ENCODE results near the gene PLLP.

DNA sequence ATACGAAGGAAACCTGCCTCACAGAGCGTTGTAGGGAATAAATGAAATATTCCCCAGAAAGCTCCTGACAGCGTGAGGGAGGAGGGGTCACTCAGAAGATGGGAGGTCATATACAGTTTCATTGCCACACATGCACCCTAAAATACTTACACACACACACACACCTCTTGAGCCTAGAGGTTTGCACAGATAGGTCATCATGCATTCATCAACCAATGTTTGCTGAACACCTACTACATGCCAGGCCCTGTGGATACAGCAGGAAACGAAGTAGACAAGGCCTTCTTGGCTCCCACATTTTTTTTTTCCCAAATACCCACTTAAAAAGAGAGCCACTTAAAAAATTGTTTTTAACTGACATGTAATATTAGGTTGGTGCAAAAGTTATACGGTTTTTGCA, 907 bp upstream of the PLLP start:
- TF ChIP-seq, protein P1, sequence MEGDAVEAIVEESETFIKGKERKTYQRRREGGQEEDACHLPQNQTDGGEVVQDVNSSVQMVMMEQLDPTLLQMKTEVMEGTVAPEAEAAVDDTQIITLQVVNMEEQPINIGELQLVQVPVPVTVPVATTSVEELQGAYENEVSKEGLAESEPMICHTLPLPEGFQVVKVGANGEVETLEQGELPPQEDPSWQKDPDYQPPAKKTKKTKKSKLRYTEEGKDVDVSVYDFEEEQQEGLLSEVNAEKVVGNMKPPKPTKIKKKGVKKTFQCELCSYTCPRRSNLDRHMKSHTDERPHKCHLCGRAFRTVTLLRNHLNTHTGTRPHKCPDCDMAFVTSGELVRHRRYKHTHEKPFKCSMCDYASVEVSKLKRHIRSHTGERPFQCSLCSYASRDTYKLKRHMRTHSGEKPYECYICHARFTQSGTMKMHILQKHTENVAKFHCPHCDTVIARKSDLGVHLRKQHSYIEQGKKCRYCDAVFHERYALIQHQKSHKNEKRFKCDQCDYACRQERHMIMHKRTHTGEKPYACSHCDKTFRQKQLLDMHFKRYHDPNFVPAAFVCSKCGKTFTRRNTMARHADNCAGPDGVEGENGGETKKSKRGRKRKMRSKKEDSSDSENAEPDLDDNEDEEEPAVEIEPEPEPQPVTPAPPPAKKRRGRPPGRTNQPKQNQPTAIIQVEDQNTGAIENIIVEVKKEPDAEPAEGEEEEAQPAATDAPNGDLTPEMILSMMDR (IDR thresholded peaks at IDR 0.05) = no peak
- TF ChIP-seq POLR2AphosphoS5 (IDR thresholded peaks at IDR 0.05) (no peak), POLR2A (IDR thresholded peaks at IDR 0.05) (no peak)
